ENCODE data around the gene SSBP4.
"Not testable (repeated sequence)": the region's sequence is repeated elsewhere in the genome, so short reads cannot be mapped to it uniquely, and the experiment has no call there.

The SSBP4 gene

GRCh38 chr19:18419195-18419698 lies at the start of gene SSBP4:
TSS of gene SSBP4 (plus strand) at chr19:18419398. CDS start at chr19:18419649, 251 bp downstream.
- DNase-seq (ENCODE audit: low read depth), result peak; percentile 60

- DNase-seq (ENCODE audit: low read depth), result no peak
Observed at GRCh38 chr19:18373407-18373891, 45.7 kb upstream of the SSBP4 start.

GRCh38 chr19:18373892-18374629 lies 45.1 kb upstream of the SSBP4 start:
- peak; percentile 93 for DNase-seq (ENCODE audit: low read depth)

- no peak for DNase-seq (ENCODE audit: low read depth)
Observed at GRCh38 chr19:18377026-18377425, 42.2 kb upstream of the SSBP4 start.

GRCh38 chr19:18379803-18380747 lies 39.1 kb upstream of the SSBP4 start:
- peak; percentile 95 for DNase-seq (ENCODE audit: low read depth)

- DNase-seq (ENCODE audit: low read depth), result no peak
Observed at GRCh38 chr19:18380843-18381242, 38.4 kb upstream of the SSBP4 start.

GRCh38 chr19:18383622-18384021 lies 35.6 kb upstream of the SSBP4 start:
- DNase-seq (ENCODE audit: low read depth), result not testable (repeated sequence)

GRCh38 chr19:18384775-18385174 lies 34.4 kb upstream of the SSBP4 start:
- DNase-seq (ENCODE audit: low read depth), result no peak

GRCh38 chr19:18385359-18385674 lies 33.9 kb upstream of the SSBP4 start:
- DNase-seq (ENCODE audit: low read depth), result no peak

- peak; percentile 92 for DNase-seq (ENCODE audit: low read depth)
Observed at GRCh38 chr19:18385675-18386542, 33.3 kb upstream of the SSBP4 start, which contains the start of gene GDF15. TSS of gene GDF15 (plus strand) at chr19:18386158. CDS start at chr19:18386190, 32 bp downstream.

GRCh38 chr19:18386543-18387271 lies 32.5 kb upstream of the SSBP4 start:
- peak; percentile 47 for DNase-seq (ENCODE audit: low read depth)

- no peak for DNase-seq (ENCODE audit: low read depth)
Observed at GRCh38 chr19:18388100-18388959, 30.9 kb upstream of the SSBP4 start.

- no peak for DNase-seq (ENCODE audit: low read depth)
Observed at GRCh38 chr19:18388960-18389725, 30.1 kb upstream of the SSBP4 start.

GRCh38 chr19:18389726-18390064 lies 29.5 kb upstream of the SSBP4 start:
- no peak for DNase-seq (ENCODE audit: low read depth)

GRCh38 chr19:18390065-18390907 lies 28.9 kb upstream of the SSBP4 start:
- DNase-seq (ENCODE audit: low read depth), result no peak

- DNase-seq (ENCODE audit: low read depth), result no peak
Observed at GRCh38 chr19:18391509-18392075, 27.6 kb upstream of the SSBP4 start.

- DNase-seq (ENCODE audit: low read depth), result no peak
Observed at GRCh38 chr19:18392417-18392816, 26.8 kb upstream of the SSBP4 start.

GRCh38 chr19:18392926-18393325 lies 26.3 kb upstream of the SSBP4 start:
- no peak for DNase-seq (ENCODE audit: low read depth)
